ENCODE measurements around the gene YY1AP1. TPM values are rescaled to one million over a fixed set of nuclear protein-coding genes. Genes with fewer than 3 reads are reported as not detected.

Gene YY1AP1
- total and polyA plus RNA-seq, 10 of the 15 experiments (the other 5 are each of a cell fraction or from before 2014, with no cell fraction given) = 13.2 to 118 (median 40.5) TPM

GRCh38 chr1:155696524-155696923 lies 8.0 kb upstream of the YY1AP1 start (continued):
- TF ChIP-seq ZNF687 (IDR thresholded peaks at IDR 0.05) (no peak), HDAC6 (IDR thresholded peaks at IDR 0.05; ENCODE audit: unreplicated experiment) (no peak), CHD4 (IDR thresholded peaks at IDR 0.05) (no peak), SP1 (IDR thresholded peaks at IDR 0.05; ENCODE audit: low read depth, low read length) (no peak), ATF2 (IDR thresholded peaks at IDR 0.05; ENCODE audit: low read length) (no peak), ZNF384 (IDR thresholded peaks at IDR 0.05; ENCODE audit: borderline replicate concordance, low read depth, low read length) (no peak), SKIL (IDR thresholded peaks at IDR 0.05; ENCODE audit: low read depth, poor library complexity, severe bottlenecking) (no peak), SMAD5 (IDR thresholded peaks at IDR 0.05; ENCODE audit: low read depth) (no peak), SREBF2 (IDR thresholded peaks at IDR 0.05; ENCODE audit: low read length) (no peak)
